Mucosa of descending colon (tissue), 3 donors: ENCODE measurements around the gene TACO1. TPM values are rescaled to one million over a fixed set of nuclear protein-coding genes. Genes with fewer than 3 reads are reported as not detected.

ENCODE experiments used
- ATAC-seq: fragments of 200-7000 bp; cut with Tn5 transposase; one replicate; pipeline ENCODE4 v1.9.1; 2020; ENCODE audit warnings: mild to moderate bottlenecking, moderate library complexity
- DNase-seq, 3 donors: peaks; one replicate each; pipeline ENCODE4 v3.0.0-alpha.2; 2020
- H3K36me3 ChIP-seq: fragments of 200-600 bp; one replicate; pipeline ENCODE4 v1.8.0; 2021; ENCODE audit warnings: low read depth, mild to moderate bottlenecking
- H3K4me1 ChIP-seq: fragments of 200-600 bp; one replicate; pipeline ENCODE4 v1.8.0; 2021; ENCODE audit warnings: low read depth, mild to moderate bottlenecking
- H3K4me3 ChIP-seq: fragments of 200-600 bp; one replicate; pipeline ENCODE4 v1.8.0; 2021; ENCODE audit warnings: mild to moderate bottlenecking
- H3K9me3 ChIP-seq: fragments of 200-600 bp; one replicate; pipeline ENCODE4 v1.8.0; 2021; ENCODE audit warnings: mild to moderate bottlenecking
- intact Hi-C, 2 donors: fragments of 100-400 bp; cut with DNase I in 1 of 2; cut with micrococcal nuclease in 1 of 2; formaldehyde crosslinking; loops; one replicate each; pipeline versions ENCODE4 v1.11.0 to v1.11.1; 2022; cut with DNase I, micrococcal nuclease
- total RNA-seq, 3 donors: library from RNA; stranded (reverse); fragmentation: NEBNext Ultra II Directional in 2 of 3; extraction: Animal tissue kit (Norgen Biotek cat#: 25700) in 2 of 3; gene quantifications; one replicate each; pipeline versions ENCODE4 v1.2.1 to v1.2.4, GENCODE V29; 2021 to 2023
- TF ChIP-seq, protein P1 (sequence below): fragments of 200-600 bp; IDR thresholded peaks from one replicate; pipeline ENCODE4 v1.8.0; 2022; ENCODE audit warnings: antibody characterized with exemption, mild to moderate bottlenecking
- donor health status: DM: no; HTN: no; CAD: no; lungs with moderate emphysema.
- donor health status: DM: no; HTN: no; CAD: no.
- donor health status: DM: no; HTN: yes; CAD: no.

The TACO1 gene
- total RNA-seq, 3 donors from 2014 or later: 21.7 to 34.4 (median 29.7) TPM

GRCh38 chr17:63623786-63624530, 23.3 kb downstream of the TACO1 start:
- peaks cover 11% of the 10 kb centered on the region for H3K4me1 ChIP-seq
- TF ChIP-seq, protein P1, sequence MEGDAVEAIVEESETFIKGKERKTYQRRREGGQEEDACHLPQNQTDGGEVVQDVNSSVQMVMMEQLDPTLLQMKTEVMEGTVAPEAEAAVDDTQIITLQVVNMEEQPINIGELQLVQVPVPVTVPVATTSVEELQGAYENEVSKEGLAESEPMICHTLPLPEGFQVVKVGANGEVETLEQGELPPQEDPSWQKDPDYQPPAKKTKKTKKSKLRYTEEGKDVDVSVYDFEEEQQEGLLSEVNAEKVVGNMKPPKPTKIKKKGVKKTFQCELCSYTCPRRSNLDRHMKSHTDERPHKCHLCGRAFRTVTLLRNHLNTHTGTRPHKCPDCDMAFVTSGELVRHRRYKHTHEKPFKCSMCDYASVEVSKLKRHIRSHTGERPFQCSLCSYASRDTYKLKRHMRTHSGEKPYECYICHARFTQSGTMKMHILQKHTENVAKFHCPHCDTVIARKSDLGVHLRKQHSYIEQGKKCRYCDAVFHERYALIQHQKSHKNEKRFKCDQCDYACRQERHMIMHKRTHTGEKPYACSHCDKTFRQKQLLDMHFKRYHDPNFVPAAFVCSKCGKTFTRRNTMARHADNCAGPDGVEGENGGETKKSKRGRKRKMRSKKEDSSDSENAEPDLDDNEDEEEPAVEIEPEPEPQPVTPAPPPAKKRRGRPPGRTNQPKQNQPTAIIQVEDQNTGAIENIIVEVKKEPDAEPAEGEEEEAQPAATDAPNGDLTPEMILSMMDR: no peak
- H3K9me3 ChIP-seq: no peaks in the 10 kb centered on the region
- no peak for ATAC-seq
- H3K36me3 ChIP-seq: no peaks in the 10 kb centered on the region
- no peak for DNase-seq
- intact Hi-C loops: no loop called here
- no peak overlapping the region for H3K4me3 ChIP-seq

- Histone ChIP-seq H3K36me3 (no peaks in the 10 kb centered on the region), H3K9me3 (no peaks in the 10 kb centered on the region), H3K4me3 (no peak overlapping the region), H3K4me1 (peaks cover 11% of the 10 kb centered on the region)
- TF ChIP-seq, protein P1: no peak
- ATAC-seq: no peak
- intact Hi-C loops: no loop called here
- no peak for DNase-seq
Measured at GRCh38 chr17:63624531-63624880, 23.8 kb downstream of the TACO1 start.

DNA sequence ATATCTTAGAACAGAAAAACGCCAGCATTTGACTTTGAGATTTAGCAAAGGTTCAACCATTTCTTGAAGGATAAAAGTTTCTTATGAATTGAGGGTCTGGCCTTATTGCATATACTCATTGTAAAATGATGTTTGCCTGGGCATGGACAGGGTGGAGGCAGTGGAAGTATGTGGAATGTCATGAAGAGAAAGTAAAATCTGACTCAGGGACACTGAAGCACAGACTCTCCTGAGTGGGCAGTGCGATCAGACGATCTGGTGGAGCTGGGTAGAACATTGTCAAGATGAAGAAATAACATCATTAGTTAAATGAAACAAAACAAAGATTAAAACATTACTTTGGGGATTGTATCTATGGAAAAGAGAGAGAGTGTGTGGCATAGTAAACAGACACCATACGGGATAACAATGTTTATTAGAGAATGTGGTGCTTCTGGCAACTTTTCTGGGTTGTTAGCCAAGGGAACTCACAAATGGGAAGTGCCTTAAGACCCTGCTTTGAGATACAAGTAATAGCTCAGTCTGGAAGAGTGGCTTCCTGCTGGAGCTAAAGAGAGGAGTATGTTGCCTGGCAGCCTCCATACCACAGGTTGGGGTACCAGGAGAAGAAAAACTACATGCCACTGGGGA, 26.0 kb downstream of the TACO1 start:
- no peaks in the 10 kb centered on the region for H3K36me3 ChIP-seq
- ATAC-seq (no peak), DNase-seq (no peak)
- TF ChIP-seq, protein P1: no peak
- no peaks in the 10 kb centered on the region for H3K9me3 ChIP-seq
- H3K4me3 ChIP-seq: no peak overlapping the region
- H3K4me1 ChIP-seq: peaks cover 15% of the 10 kb centered on the region
- intact Hi-C loops: no loop called here

DNA sequence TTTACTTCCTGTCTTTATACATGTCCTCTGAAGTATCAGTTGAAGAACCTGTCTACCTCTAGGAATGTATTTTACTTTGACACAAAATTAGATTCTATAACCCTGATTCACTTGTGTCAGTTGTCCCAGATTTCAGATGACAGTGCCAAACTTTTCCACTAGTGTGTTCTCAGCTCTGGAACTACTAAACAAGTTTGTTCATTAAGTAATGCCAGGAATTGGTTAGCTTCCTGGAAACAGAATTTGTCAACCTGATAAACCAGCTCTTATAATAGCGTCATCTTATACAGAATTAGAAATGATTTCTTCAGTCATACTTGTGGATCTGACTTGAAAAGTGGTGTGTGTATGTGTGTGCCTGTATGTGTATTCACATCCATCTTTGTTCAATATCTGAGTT, 28.9 kb downstream of the TACO1 start:
- ATAC-seq (no peak), DNase-seq (no peak)
- H3K4me1 ChIP-seq: peaks cover 7% of the 10 kb centered on the region
- TF ChIP-seq, protein P1: no peak
- H3K4me3 ChIP-seq: no peak overlapping the region
- no peaks in the 10 kb centered on the region for H3K36me3 ChIP-seq
- intact Hi-C loops: no loop called here
- H3K9me3 ChIP-seq: no peaks in the 10 kb centered on the region

GRCh38 chr17:63631062-63631461, 30.4 kb downstream of the TACO1 start:
- no peaks in the 10 kb centered on the region for H3K9me3 ChIP-seq
- intact Hi-C loops: no loop called here
- no peak overlapping the region for H3K4me3 ChIP-seq
- DNase-seq (no peak), ATAC-seq (no peak)
- TF ChIP-seq, protein P1: no peak
- H3K36me3 ChIP-seq: no peaks in the 10 kb centered on the region
- H3K4me1 ChIP-seq: peaks cover 5% of the 10 kb centered on the region
